MG63 (cell line): ENCODE measurements around the gene UTP4. TPM values are rescaled to one million over a fixed set of nuclear protein-coding genes. Genes with fewer than 3 reads are reported as not detected.
"Not testable (repeated sequence)": the region's sequence is repeated elsewhere in the genome, so short reads cannot be mapped to it uniquely, and the experiment has no call there.

ENCODE experiments used
- DNase-seq: peaks from one replicate; pipeline ENCODE4 v3.0.0-alpha.2; 2020
- H3K27me3 ChIP-seq: fragments of 250-450 bp; sonication (Bioruptor Pico); 2 replicates; pipeline ENCODE4 v1.5.1; 2020; ENCODE audit warnings: mild to moderate bottlenecking, moderate library complexity
- H3K36me3 ChIP-seq: fragments of 250-450 bp; sonication (Bioruptor Pico); 2 replicates; pipeline ENCODE4 v1.5.1; 2020; ENCODE audit warnings: mild to moderate bottlenecking, moderate library complexity
- H3K4me3 ChIP-seq: fragments of 250-450 bp; sonication (Bioruptor Pico); 2 replicates; pipeline ENCODE4 v1.5.1; 2020; ENCODE audit warnings: mild to moderate bottlenecking, moderate library complexity
- H3K9me3 ChIP-seq: fragments of 250-450 bp; sonication (Bioruptor Pico); 2 replicates; pipeline ENCODE4 v1.5.1; 2020; ENCODE audit warnings: mild to moderate bottlenecking, moderate library complexity
- total RNA-seq: library from RNA; depleted of rRNA; stranded (reverse); fragments of >200 nt; shearing (Covaris generic); gene quantifications from 2 replicates; pipeline ENCODE4 v1.2.3, GENCODE V29; 2014; ENCODE audit warnings: low replicate concordance

The UTP4 gene
- total RNA-seq, 1 experiment from 2014 or later, result 108 TPM

GRCh38 chr16:69145658-69146057 is 13.2 kb downstream of the UTP4 start:
- Histone ChIP-seq H3K9me3 (no peaks in the 10 kb centered on the region), H3K4me3 (no peak overlapping the region), H3K36me3 (peaks cover 49% of the 10 kb centered on the region), H3K27me3 (no peaks in the 10 kb centered on the region)
- no peak for DNase-seq

GRCh38 chr16:69149621-69150020 is 17.2 kb downstream of the UTP4 start:
- not testable (repeated sequence) for H3K27me3 ChIP-seq, H3K9me3 ChIP-seq, DNase-seq, H3K4me3 ChIP-seq
- peaks cover 37% of the 10 kb centered on the region for H3K36me3 ChIP-seq

GRCh38 chr16:69150146-69150865 is 17.9 kb downstream of the UTP4 start:
- Histone ChIP-seq H3K9me3 (no peaks in the 10 kb centered on the region), H3K4me3 (no peak overlapping the region), H3K27me3 (no peaks in the 10 kb centered on the region), H3K36me3 (peaks cover 34% of the 10 kb centered on the region)
- DNase-seq, result no peak

GRCh38 chr16:69157196-69157595 is 24.7 kb downstream of the UTP4 start:
- Histone ChIP-seq H3K9me3 (no peaks in the 10 kb centered on the region), H3K27me3 (no peaks in the 10 kb centered on the region), H3K4me3 (no peak overlapping the region), H3K36me3 (peaks cover 50% of the 10 kb centered on the region)
- DNase-seq, result no peak

- Histone ChIP-seq H3K9me3 (no peaks in the 10 kb centered on the region), H3K4me3 (no peak overlapping the region), H3K36me3 (peaks cover 45% of the 10 kb centered on the region), H3K27me3 (no peaks in the 10 kb centered on the region)
- no peak for DNase-seq
Measured at GRCh38 chr16:69160192-69160591, 27.7 kb downstream of the UTP4 start.

- no peak for DNase-seq
- H3K4me3 ChIP-seq, result no peak overlapping the region
- no peaks in the 10 kb centered on the region for H3K9me3 ChIP-seq
- H3K36me3 ChIP-seq, result peaks cover 47% of the 10 kb centered on the region
- no peaks in the 10 kb centered on the region for H3K27me3 ChIP-seq
Measured at GRCh38 chr16:69165584-69165983, 33.1 kb downstream of the UTP4 start.

GRCh38 chr16:69166221-69166833 is 33.9 kb downstream of the UTP4 start:
- Histone ChIP-seq H3K9me3 (no peaks in the 10 kb centered on the region), H3K27me3 (no peaks in the 10 kb centered on the region), H3K36me3 (peaks cover 39% of the 10 kb centered on the region), H3K4me3 (no peak overlapping the region)
- DNase-seq, result no peak

GRCh38 chr16:69166946-69167930 is 34.8 kb downstream of the UTP4 start:
- Histone ChIP-seq H3K36me3 (peaks cover 38% of the 10 kb centered on the region), H3K9me3 (no peaks in the 10 kb centered on the region), H3K27me3 (no peaks in the 10 kb centered on the region), H3K4me3 (no peak overlapping the region)
- no peak for DNase-seq

GRCh38 chr16:69169051-69169450 is 36.6 kb downstream of the UTP4 start:
- Histone ChIP-seq H3K36me3 (peaks cover 29% of the 10 kb centered on the region), H3K27me3 (no peaks in the 10 kb centered on the region)
- no peak for DNase-seq

GRCh38 chr16:69169607-69170352 is 37.3 kb downstream of the UTP4 start:
- peaks cover 27% of the 10 kb centered on the region for H3K36me3 ChIP-seq
- no peaks in the 10 kb centered on the region for H3K27me3 ChIP-seq
- no peak for DNase-seq
- no peaks in the 10 kb centered on the region for H3K9me3 ChIP-seq
- H3K4me3 ChIP-seq, result no peak overlapping the region

More at GRCh38 chr16:69169051-69169450, 36.6 kb downstream of the UTP4 start:
- no peak overlapping the region for H3K4me3 ChIP-seq
- H3K9me3 ChIP-seq, result no peaks in the 10 kb centered on the region

GRCh38 chr16:69171325-69172084 is 39.1 kb downstream of the UTP4 start:
- Histone ChIP-seq H3K27me3 (no peaks in the 10 kb centered on the region), H3K4me3 (no peak overlapping the region), H3K36me3 (peaks cover 19% of the 10 kb centered on the region), H3K9me3 (no peaks in the 10 kb centered on the region)
- DNase-seq, result no peak

GRCh38 chr16:69176033-69176800 is 43.8 kb downstream of the UTP4 start:
- H3K9me3 ChIP-seq, result no peaks in the 10 kb centered on the region
- H3K36me3 ChIP-seq, result no peaks in the 10 kb centered on the region
- H3K4me3 ChIP-seq, result no peak overlapping the region
- DNase-seq, result no peak
- H3K27me3 ChIP-seq, result no peaks in the 10 kb centered on the region

GRCh38 chr16:69179328-69180010 is 47.0 kb downstream of the UTP4 start:
- peak; percentile 68 for DNase-seq
- H3K36me3 ChIP-seq, result no peaks in the 10 kb centered on the region
- no peak overlapping the region for H3K4me3 ChIP-seq
- no peaks in the 10 kb centered on the region for H3K9me3 ChIP-seq
- H3K27me3 ChIP-seq, result no peaks in the 10 kb centered on the region

- no peak overlapping the region for H3K4me3 ChIP-seq
- H3K27me3 ChIP-seq, result no peaks in the 10 kb centered on the region
- no peak for DNase-seq
- H3K36me3 ChIP-seq, result no peaks in the 10 kb centered on the region
- H3K9me3 ChIP-seq, result no peaks in the 10 kb centered on the region
Measured at GRCh38 chr16:69180011-69180338, 47.5 kb downstream of the UTP4 start.
